ENCODE data around the gene BCKDK. TPM values are rescaled to one million over a fixed set of nuclear protein-coding genes. Genes with fewer than 3 reads are reported as not detected.

BCKDK gene
- total and polyA plus RNA-seq, 12 donors = 26.1 to 90.9 (median 71.4) TPM

DNA sequence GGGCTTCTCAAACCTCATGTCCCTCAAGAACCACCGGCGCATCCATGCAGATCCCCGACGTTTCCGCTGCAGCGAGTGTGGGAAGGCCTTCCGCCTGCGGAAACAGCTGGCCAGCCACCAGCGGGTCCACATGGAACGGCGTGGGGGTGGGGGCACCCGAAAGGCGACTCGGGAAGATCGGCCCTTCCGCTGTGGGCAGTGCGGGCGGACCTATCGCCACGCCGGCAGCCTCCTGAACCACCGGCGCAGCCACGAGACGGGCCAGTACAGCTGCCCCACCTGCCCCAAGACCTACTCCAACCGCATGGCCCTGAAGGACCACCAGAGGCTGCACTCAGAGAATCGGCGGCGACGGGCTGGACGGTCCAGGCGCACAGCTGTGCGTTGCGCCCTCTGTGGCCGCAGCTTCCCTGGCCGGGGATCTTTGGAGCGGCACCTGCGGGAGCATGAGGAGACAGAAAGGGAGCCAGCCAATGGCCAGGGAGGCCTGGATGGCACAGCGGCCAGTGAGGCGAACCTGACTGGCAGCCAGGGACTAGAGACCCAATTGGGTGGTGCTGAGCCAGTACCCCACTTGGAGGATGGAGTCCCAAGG is 28.1 kb upstream of the BCKDK start:
- 95 to 96% methylated on average over 40 of the region's 40 CpGs for WGBS, 2 donors

DNA sequence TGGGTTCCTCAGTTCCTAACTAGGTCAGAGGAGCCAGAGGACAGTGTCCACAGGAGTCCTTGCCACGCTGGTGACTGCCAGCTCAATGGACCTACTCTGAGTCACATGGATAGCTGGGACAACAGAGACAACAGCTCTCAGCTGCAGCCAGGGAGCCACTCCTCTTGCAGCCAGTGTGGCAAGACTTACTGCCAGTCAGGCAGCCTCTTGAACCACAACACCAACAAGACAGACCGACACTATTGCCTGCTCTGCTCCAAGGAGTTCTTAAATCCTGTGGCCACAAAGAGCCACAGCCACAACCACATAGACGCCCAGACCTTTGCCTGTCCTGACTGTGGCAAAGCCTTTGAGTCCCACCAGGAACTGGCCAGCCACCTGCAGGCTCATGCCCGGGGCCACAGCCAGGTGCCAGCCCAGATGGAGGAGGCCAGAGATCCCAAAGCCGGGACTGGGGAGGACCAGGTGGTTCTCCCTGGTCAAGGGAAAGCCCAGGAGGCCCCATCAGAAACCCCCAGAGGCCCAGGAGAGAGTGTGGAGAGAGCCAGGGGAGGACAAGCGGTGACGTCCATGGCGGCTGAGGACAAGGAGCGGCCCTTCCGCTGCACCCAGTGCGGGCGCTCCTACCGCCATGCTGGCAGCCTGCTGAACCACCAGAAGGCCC is 27.3 kb upstream of the BCKDK start:
- Histone ChIP-seq H3K9me3 (no peaks in the 10 kb centered on the region), H3K4me3 (no peak overlapping the region), H3K27ac (no peak overlapping the region), H3K36me3 (peaks cover 0 to 100% (median 55%) of the 10 kb centered on the region in 9 donors), H3K27me3 (no peaks in the 10 kb centered on the region), H3K4me1 (peaks cover 0 to 16% (median 6%) of the 10 kb centered on the region in 9 donors)
- no peak for TF ChIP-seq CTCF (IDR thresholded peaks at IDR 0.05)
- intact Hi-C loops (cut with DNase I) = loop anchor here in 1 of 10 donors (10.0 kb wide), 1 partner anchor 96 kb away; the partner anchor contains the start of gene HSD3B7
- 92 to 96% methylated on average over 13 of the region's 13 CpGs for WGBS, 2 donors
- DNase-seq (no peak), ATAC-seq (no peak)

More for the DNA sequence above, 28.1 kb upstream of the BCKDK start:
- Histone ChIP-seq H3K27me3 (no peaks in the 10 kb centered on the region), H3K36me3 (peaks cover 0 to 93% (median 55%) of the 10 kb centered on the region in 9 donors), H3K27ac (no peak overlapping the region), H3K4me3 (no peak overlapping the region), H3K4me1 (peaks cover 0 to 22% (median 13%) of the 10 kb centered on the region in 9 donors), H3K9me3 (no peaks in the 10 kb centered on the region)
- DNase-seq (no peak), ATAC-seq (no peak)
- intact Hi-C loops (cut with DNase I) = loop anchor here in 1 of 10 donors (10.0 kb wide), 1 partner anchor 95 kb away; the partner anchor contains the start of gene HSD3B7
- TF ChIP-seq CTCF (IDR thresholded peaks at IDR 0.05) = no peak

DNA sequence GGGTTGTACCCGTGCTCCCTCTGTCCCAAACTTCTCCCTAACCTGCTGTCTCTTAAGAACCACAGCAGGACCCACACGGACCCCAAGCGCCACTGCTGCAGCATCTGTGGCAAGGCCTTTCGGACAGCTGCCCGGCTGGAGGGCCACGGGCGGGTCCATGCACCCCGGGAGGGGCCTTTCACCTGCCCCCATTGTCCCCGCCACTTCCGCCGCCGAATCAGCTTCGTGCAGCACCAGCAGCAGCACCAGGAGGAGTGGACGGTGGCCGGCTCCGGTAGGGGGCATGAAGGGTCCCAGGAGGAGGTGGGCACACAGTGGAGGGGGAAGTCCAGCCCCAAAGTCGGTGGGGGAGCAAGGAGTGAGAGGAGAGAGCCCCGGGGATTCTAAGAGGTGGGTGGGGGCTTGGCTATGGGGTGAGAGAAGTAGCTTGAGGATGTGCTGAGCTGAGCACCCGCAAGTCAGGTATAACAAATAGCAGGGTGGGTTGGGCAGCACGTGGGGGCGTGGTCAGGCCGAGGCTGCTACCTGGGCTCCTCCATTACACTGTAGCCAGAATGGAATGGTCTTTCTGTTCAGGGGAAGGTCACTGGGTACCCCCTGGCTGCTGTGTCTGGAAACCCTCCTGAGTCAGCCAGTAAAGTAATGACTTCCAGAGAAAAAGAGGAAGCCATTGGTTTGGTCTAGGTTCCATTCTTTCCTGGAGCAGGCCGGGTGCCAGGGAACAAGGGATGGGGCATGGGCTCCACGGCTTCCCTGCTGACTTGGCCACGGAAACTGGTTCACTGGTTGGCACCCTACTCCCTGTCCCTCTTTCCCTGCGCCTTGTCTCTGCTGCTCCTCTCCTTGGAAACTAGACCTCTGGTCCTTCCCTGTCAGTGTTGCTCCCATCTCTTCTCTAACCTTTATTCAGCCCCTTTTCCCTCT is 26.5 kb upstream of the BCKDK start:
- no peak overlapping the region for H3K4me3 ChIP-seq
- H3K36me3 ChIP-seq = peaks cover 0 to 100% (median 52%) of the 10 kb centered on the region in 9 donors
- H3K4me1 ChIP-seq = peaks cover 0 to 16% (median 6%) of the 10 kb centered on the region in 9 donors
- WGBS, 2 donors = 87 to 89% methylated on average over 26 of the region's 26 CpGs
- intact Hi-C loops (cut with DNase I) = loop anchor here in 1 of 10 donors (10.0 kb wide), 1 partner anchor 97 kb away; the partner anchor contains the start of gene HSD3B7
- no peaks in the 10 kb centered on the region for H3K27me3 ChIP-seq
- DNase-seq (no peak), ATAC-seq (no peak)
- no peaks in the 10 kb centered on the region for H3K9me3 ChIP-seq
- TF ChIP-seq CTCF (IDR thresholded peaks at IDR 0.05) = no peak
- no peak overlapping the region for H3K27ac ChIP-seq

Data from heart right ventricle (tissue), 16 donors.